Breast epithelium (tissue), 3 donors: Measurements from ENCODE around the gene TPPP3.

Experiments used
- POLR2A ChIP-seq: fragments of 450-650 bp; IDR thresholded peaks from one replicate; pipeline ENCODE4 v1.6.1; 2016; ENCODE audit warnings: antibody characterized with exemption, mild to moderate bottlenecking, moderate library complexity
- TF ChIP-seq, protein P1 (sequence below), 3 donors: fragments of 450-650 bp; IDR thresholded peaks; one replicate each; pipeline ENCODE4 v1.5.1; 2016 to 2017; ENCODE audit warnings: antibody characterized with exemption in 3 of 3, mild to moderate bottlenecking in 3 of 3, moderate library complexity in 3 of 3

DNA sequence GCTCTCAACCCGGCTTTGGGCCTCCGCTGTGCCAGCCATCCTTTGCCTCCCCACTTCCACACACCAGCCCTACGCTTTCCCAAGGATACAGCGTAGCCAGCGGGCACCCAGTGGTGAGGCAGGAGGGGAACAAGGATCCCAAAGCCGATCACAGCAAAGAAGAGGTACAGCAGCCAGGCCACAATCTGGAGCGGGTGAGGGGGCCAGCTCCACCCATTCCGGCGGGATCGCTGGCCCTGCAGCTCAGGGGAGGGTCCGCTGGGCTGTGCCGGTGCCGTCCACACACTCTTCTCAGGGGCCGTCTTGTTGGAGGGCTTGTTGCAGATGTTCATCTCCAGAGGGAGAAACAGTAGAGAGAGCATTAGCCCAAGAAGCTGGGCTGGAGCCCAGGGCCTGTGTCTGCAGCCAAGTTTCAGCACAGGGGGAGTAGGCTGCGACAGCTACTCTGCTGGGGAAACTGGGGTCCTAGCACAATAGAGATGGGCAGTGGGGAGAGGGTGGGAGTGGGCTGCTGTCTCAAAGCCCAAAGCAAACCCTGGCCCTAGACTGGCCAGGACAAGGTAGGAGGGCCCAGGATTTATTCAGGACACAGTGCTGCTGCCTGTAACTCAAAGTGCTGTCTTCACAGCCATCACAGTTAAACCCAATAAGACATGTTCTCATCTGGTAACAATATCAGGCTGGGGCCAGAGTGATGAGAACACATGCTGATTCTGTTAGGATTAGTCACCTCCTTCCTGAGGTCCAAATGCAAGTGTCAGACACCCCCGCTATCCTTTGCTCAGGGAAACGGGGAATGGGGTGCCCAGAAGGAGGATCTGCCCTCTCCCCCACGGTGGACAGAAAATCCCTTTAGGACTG lies 13.0 kb upstream of the TPPP3 start:
- TF ChIP-seq, protein P1, sequence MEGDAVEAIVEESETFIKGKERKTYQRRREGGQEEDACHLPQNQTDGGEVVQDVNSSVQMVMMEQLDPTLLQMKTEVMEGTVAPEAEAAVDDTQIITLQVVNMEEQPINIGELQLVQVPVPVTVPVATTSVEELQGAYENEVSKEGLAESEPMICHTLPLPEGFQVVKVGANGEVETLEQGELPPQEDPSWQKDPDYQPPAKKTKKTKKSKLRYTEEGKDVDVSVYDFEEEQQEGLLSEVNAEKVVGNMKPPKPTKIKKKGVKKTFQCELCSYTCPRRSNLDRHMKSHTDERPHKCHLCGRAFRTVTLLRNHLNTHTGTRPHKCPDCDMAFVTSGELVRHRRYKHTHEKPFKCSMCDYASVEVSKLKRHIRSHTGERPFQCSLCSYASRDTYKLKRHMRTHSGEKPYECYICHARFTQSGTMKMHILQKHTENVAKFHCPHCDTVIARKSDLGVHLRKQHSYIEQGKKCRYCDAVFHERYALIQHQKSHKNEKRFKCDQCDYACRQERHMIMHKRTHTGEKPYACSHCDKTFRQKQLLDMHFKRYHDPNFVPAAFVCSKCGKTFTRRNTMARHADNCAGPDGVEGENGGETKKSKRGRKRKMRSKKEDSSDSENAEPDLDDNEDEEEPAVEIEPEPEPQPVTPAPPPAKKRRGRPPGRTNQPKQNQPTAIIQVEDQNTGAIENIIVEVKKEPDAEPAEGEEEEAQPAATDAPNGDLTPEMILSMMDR (IDR thresholded peaks at IDR 0.05): no peak
- TF ChIP-seq POLR2A: no peak
